Measurements from ENCODE around the gene SPOCK1. TPM values are rescaled to one million over a fixed set of nuclear protein-coding genes. Genes with fewer than 3 reads are reported as not detected.
A peak's percentile ranks its signal among the peaks of the same experiment; 100 is the strongest.

The SPOCK1 gene
- polyA plus RNA-seq, 1 experiment, result 304 TPM

- peak; percentile 98 for DNase-seq (ENCODE audit: low read depth)
- CTCF ChIA-PET, result interaction anchor here (0.9 to 1.0 kb wide), 2 partner anchors 174 to 346 kb away, joined by 3 to 4 read pairs; no protein-coding TSS in a partner anchor
- H3K36me3 ChIP-seq (ENCODE audit: control insufficient read depth, insufficient read depth, low read length), result no peaks in the 10 kb centered on the region
- no peaks in the 10 kb centered on the region for H3K27me3 ChIP-seq (ENCODE audit: control insufficient read depth, insufficient read depth, low read length)
- no peak for TF ChIP-seq CTCF (IDR thresholded peaks at IDR 0.05; ENCODE audit: insufficient read depth, low read depth, low read length)
- H3K4me3 ChIP-seq (ENCODE audit: low read depth, low read length), result no peak overlapping the region
- POLR2A ChIA-PET, result no interaction called here
These were observed 352.7 kb downstream of the SPOCK1 start for GRCh38 chr5:137146402-137146890.

GRCh38 chr5:137145721-137146120 lies 353.4 kb downstream of the SPOCK1 start:
- ChIA-PET POLR2A (no interaction called here), CTCF (interaction anchor here (1.0 to 1.3 kb wide), 2 partner anchors 62 to 175 kb away, joined by 3 to 4 read pairs; no protein-coding TSS in a partner anchor)
- no peak for DNase-seq (ENCODE audit: low read depth)
- H3K36me3 ChIP-seq (ENCODE audit: control insufficient read depth, insufficient read depth, low read length), result no peaks in the 10 kb centered on the region
- no peak for TF ChIP-seq CTCF (IDR thresholded peaks at IDR 0.05; ENCODE audit: insufficient read depth, low read depth, low read length)
- no peak overlapping the region for H3K4me3 ChIP-seq (ENCODE audit: low read depth, low read length)
- H3K27me3 ChIP-seq (ENCODE audit: control insufficient read depth, insufficient read depth, low read length), result no peaks in the 10 kb centered on the region

- CTCF ChIA-PET, result interaction anchor here (1.3 to 1.7 kb wide), 2 partner anchors 30 to 61 kb away, joined by 4 read pairs; no protein-coding TSS in a partner anchor
- TF ChIP-seq CTCF (IDR thresholded peaks at IDR 0.05; ENCODE audit: insufficient read depth, low read depth, low read length), result no peak
These were observed 354.5 kb downstream of the SPOCK1 start for GRCh38 chr5:137144656-137145055.

GRCh38 chr5:137142764-137143605 lies 356.1 kb downstream of the SPOCK1 start:
- peak; percentile 97 for DNase-seq (ENCODE audit: low read depth)
- ChIA-PET POLR2A (interaction anchor here (0.6 to 0.9 kb wide), 4 partner anchors 20 to 331 kb away, joined by 3 read pairs; no protein-coding TSS in a partner anchor), CTCF (interaction anchor here (0.6 to 2.6 kb wide), 10 partner anchors 13 to 600 kb away, joined by 3 to 8 read pairs (median 3); partner anchors contain the start of gene SPOCK1)
- no peak overlapping the region for H3K4me3 ChIP-seq (ENCODE audit: low read depth, low read length)
- no peak for TF ChIP-seq CTCF (IDR thresholded peaks at IDR 0.05; ENCODE audit: insufficient read depth, low read depth, low read length)
- no peaks in the 10 kb centered on the region for H3K36me3 ChIP-seq (ENCODE audit: control insufficient read depth, insufficient read depth, low read length)
- H3K27me3 ChIP-seq (ENCODE audit: control insufficient read depth, insufficient read depth, low read length), result no peaks in the 10 kb centered on the region

More at GRCh38 chr5:137144656-137145055, 354.5 kb downstream of the SPOCK1 start:
- H3K27me3 ChIP-seq (ENCODE audit: control insufficient read depth, insufficient read depth, low read length), result no peaks in the 10 kb centered on the region
- POLR2A ChIA-PET, result no interaction called here
- H3K4me3 ChIP-seq (ENCODE audit: low read depth, low read length), result no peak overlapping the region
- no peak for DNase-seq (ENCODE audit: low read depth)
- H3K36me3 ChIP-seq (ENCODE audit: control insufficient read depth, insufficient read depth, low read length), result no peaks in the 10 kb centered on the region

GRCh38 chr5:137142346-137142745 lies 356.8 kb downstream of the SPOCK1 start:
- no peak for DNase-seq (ENCODE audit: low read depth)
- ChIA-PET CTCF (interaction anchor here (0.6 to 2.6 kb wide), 8 partner anchors 12 to 600 kb away, joined by 3 to 8 read pairs (median 3); no protein-coding TSS in a partner anchor), POLR2A (interaction anchor here (0.6 to 0.9 kb wide), 2 partner anchors 19 to 331 kb away, joined by 3 read pairs; no protein-coding TSS in a partner anchor)
- Histone ChIP-seq H3K27me3 (ENCODE audit: control insufficient read depth, insufficient read depth, low read length) (no peaks in the 10 kb centered on the region), H3K4me3 (ENCODE audit: low read depth, low read length) (no peak overlapping the region), H3K36me3 (ENCODE audit: control insufficient read depth, insufficient read depth, low read length) (no peaks in the 10 kb centered on the region)
- no peak for TF ChIP-seq CTCF (IDR thresholded peaks at IDR 0.05; ENCODE audit: insufficient read depth, low read depth, low read length)
